KMS-11 (cell line): ENCODE data around the gene GDNF.

ENCODE experiments used
- H2AFZ ChIP-seq: fragments of 200-600 bp; sonication (generic); 2 replicates; pipeline ENCODE4 v1.6.1; 2016; ENCODE audit warnings: antibody characterized with exemption, mixed run types, low read depth
- H3K27ac ChIP-seq: fragments of 200-600 bp; sonication (generic); 2 replicates; pipeline ENCODE4 v1.6.1; 2016; ENCODE audit warnings: mild to moderate bottlenecking, mixed run types
- H3K27me3 ChIP-seq: fragments of 200-600 bp; sonication (generic); 2 replicates; pipeline ENCODE4 v1.6.1; 2017; ENCODE audit warnings: mild to moderate bottlenecking, low read depth, mixed run types, moderate library complexity; ENCODE audit not compliant: insufficient read depth
- H3K36me3 ChIP-seq: fragments of 200-600 bp; sonication (generic); 2 replicates; pipeline ENCODE4 v1.6.1; 2017; ENCODE audit warnings: mild to moderate bottlenecking, mixed run types; ENCODE audit not compliant: insufficient read depth
- H3K4me1 ChIP-seq: fragments of 200-600 bp; sonication (generic); 2 replicates; pipeline ENCODE4 v1.6.1; 2016; ENCODE audit warnings: mild to moderate bottlenecking, low read depth, mixed run types; ENCODE audit not compliant: poor library complexity, severe bottlenecking
- H3K4me2 ChIP-seq: fragments of 200-600 bp; sonication (generic); 2 replicates; pipeline ENCODE4 v1.7.0; 2016; ENCODE audit warnings: mild to moderate bottlenecking, mixed run types
- H3K4me3 ChIP-seq: fragments of 200-600 bp; sonication (generic); IDR thresholded peaks from 2 replicates; pipeline ENCODE4 v1.6.1; 2017; ENCODE audit warnings: low read depth, low read length, mixed read lengths; ENCODE audit not compliant: insufficient read depth
- H3K79me2 ChIP-seq: fragments of 200-600 bp; sonication (generic); 2 replicates; pipeline ENCODE4 v1.6.1; 2016; ENCODE audit warnings: low read depth, mixed run types; ENCODE audit not compliant: insufficient read depth
- H3K9ac ChIP-seq: fragments of 200-600 bp; sonication (generic); 2 replicates; pipeline ENCODE4 v1.6.1; 2016; ENCODE audit warnings: mild to moderate bottlenecking, mixed run types
- H4K20me1 ChIP-seq: fragments of 200-600 bp; sonication (generic); 2 replicates; pipeline ENCODE4 v1.6.1; 2016; ENCODE audit warnings: mild to moderate bottlenecking, mixed run types; ENCODE audit not compliant: insufficient read depth
- TF ChIP-seq, protein P1 (sequence below): fragments of 200-600 bp; sonication (generic); conservative IDR thresholded peaks from 2 replicates; pipeline ENCODE4 v1.6.1; 2017; ENCODE audit warnings: low read depth, mild to moderate bottlenecking, antibody characterized with exemption, low read length, moderate library complexity, mixed read lengths

The GDNF gene

DNA sequence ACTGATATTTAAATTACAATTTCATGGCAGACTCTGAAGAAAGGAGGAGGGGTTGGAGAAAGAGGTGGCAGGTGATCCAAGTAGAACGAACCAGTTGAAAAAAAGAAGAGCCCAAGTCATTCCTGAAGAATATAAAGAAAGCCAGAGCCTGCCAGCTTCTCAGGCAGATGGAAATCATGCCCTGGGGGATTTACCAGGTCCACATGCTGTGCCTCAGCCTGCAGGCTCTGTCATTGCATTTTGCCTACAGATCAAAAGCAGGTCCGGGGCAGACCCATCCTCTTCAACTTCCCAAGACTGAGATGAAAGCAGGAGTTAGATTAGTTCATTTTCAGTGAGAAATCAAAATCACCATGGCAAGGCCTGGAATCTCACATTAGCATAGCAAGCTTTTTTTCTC is 48.5 kb downstream of the GDNF start:
- Histone ChIP-seq H3K4me3 (no peak overlapping the region), H3K36me3 (no peaks in the 10 kb centered on the region), H3K27me3 (no peaks in the 10 kb centered on the region), H3K4me2 (no peak overlapping the region), H3K9ac (no peak overlapping the region), H3K79me2 (no peaks in the 10 kb centered on the region), H3K4me1 (no peaks in the 10 kb centered on the region), H4K20me1 (no peaks in the 10 kb centered on the region), H2AFZ (no peak overlapping the region), H3K27ac (no peak overlapping the region)
- TF ChIP-seq, protein P1, sequence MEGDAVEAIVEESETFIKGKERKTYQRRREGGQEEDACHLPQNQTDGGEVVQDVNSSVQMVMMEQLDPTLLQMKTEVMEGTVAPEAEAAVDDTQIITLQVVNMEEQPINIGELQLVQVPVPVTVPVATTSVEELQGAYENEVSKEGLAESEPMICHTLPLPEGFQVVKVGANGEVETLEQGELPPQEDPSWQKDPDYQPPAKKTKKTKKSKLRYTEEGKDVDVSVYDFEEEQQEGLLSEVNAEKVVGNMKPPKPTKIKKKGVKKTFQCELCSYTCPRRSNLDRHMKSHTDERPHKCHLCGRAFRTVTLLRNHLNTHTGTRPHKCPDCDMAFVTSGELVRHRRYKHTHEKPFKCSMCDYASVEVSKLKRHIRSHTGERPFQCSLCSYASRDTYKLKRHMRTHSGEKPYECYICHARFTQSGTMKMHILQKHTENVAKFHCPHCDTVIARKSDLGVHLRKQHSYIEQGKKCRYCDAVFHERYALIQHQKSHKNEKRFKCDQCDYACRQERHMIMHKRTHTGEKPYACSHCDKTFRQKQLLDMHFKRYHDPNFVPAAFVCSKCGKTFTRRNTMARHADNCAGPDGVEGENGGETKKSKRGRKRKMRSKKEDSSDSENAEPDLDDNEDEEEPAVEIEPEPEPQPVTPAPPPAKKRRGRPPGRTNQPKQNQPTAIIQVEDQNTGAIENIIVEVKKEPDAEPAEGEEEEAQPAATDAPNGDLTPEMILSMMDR: no peak

DNA sequence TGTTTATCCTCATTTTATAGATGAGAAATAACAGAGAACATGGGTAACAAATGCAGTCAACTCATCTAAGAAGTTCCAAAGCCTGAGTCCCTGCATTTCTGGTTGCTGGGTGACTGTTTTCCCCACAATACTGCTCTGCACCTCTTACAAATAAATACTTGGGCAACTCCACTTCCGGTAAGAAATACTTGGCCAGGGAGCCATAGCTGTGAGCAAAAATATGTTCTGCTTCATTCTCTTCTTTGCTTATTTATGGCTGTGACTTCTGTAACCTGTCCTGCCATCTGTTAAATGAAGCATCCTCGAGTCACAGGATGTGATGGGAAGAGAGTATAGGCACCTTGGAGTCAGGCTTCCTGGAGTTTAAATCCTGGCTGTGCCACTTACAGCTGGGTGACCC is 49.9 kb downstream of the GDNF start:
- no peaks in the 10 kb centered on the region for H4K20me1 ChIP-seq
- no peaks in the 10 kb centered on the region for H3K27me3 ChIP-seq
- H3K27ac ChIP-seq: no peak overlapping the region

GRCh38 chr5:37787742-37788141 is 52.1 kb downstream of the GDNF start:
- no peaks in the 10 kb centered on the region for H3K4me1 ChIP-seq
- TF ChIP-seq, protein P1: no peak
- H2AFZ ChIP-seq: no peak overlapping the region
- H4K20me1 ChIP-seq: no peaks in the 10 kb centered on the region
- no peak overlapping the region for H3K27ac ChIP-seq
- H3K27me3 ChIP-seq: no peaks in the 10 kb centered on the region
- no peak overlapping the region for H3K9ac ChIP-seq
- no peaks in the 10 kb centered on the region for H3K36me3 ChIP-seq
- no peak overlapping the region for H3K4me2 ChIP-seq
- no peaks in the 10 kb centered on the region for H3K79me2 ChIP-seq
- no peak overlapping the region for H3K4me3 ChIP-seq

More for the DNA sequence above, 49.9 kb downstream of the GDNF start:
- no peak overlapping the region for H3K9ac ChIP-seq
- H2AFZ ChIP-seq: no peak overlapping the region
- no peaks in the 10 kb centered on the region for H3K4me1 ChIP-seq
- TF ChIP-seq, protein P1: no peak
- H3K4me3 ChIP-seq: no peak overlapping the region
- no peak overlapping the region for H3K4me2 ChIP-seq
- no peaks in the 10 kb centered on the region for H3K79me2 ChIP-seq
- H3K36me3 ChIP-seq: no peaks in the 10 kb centered on the region

DNA sequence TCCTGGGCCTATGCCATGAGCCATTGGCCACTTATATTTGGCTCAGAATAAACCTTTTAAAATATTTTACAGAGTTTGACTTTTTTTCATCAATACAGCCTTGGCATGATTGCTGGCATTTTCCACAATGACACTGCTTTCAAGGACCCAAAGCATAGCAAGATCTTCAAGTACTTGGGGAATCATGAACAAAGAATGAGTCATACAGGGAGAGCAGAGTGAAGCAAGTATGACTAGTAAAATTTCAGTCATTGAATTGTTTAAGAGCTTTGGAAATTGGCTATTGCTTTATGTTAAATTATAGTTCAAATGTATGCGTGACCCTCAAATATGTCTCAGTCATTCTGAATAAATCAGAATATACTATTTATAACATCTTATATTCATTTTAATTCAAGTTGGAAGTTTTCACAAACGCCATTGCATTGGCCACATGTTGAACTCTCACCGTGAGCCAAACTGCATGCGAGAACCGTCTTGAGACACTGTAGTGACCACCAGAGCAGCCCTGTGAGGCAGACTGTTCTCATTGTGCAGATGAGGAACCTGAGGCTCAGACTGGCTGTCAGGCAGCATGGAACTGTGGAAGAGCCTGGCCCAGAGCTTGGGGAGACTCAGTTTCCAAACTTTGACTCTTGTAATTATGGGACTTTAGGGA is 52.9 kb downstream of the GDNF start:
- Histone ChIP-seq H3K4me1 (no peaks in the 10 kb centered on the region), H2AFZ (no peak overlapping the region), H3K79me2 (no peaks in the 10 kb centered on the region), H3K4me2 (no peak overlapping the region), H3K9ac (no peak overlapping the region), H3K27ac (no peak overlapping the region), H3K36me3 (no peaks in the 10 kb centered on the region), H3K4me3 (no peak overlapping the region), H4K20me1 (no peaks in the 10 kb centered on the region), H3K27me3 (no peaks in the 10 kb centered on the region)
- TF ChIP-seq, protein P1: no peak
